HK-2 (cell line): Measurements from ENCODE around the gene CEP112.
"Not testable (repeated sequence)": the region's sequence is repeated elsewhere in the genome, so short reads cannot be mapped to it uniquely, and the experiment has no call there.

ENCODE experiments used
- DNase-seq: peaks from one replicate; pipeline ENCODE4 v3.0.0-alpha.2; 2018; ENCODE audit not compliant: unreplicated experiment

The CEP112 gene

GRCh38 chr17:65782104-65782706, 409.7 kb downstream of the CEP112 start:
- DNase-seq = not testable (repeated sequence)

DNA sequence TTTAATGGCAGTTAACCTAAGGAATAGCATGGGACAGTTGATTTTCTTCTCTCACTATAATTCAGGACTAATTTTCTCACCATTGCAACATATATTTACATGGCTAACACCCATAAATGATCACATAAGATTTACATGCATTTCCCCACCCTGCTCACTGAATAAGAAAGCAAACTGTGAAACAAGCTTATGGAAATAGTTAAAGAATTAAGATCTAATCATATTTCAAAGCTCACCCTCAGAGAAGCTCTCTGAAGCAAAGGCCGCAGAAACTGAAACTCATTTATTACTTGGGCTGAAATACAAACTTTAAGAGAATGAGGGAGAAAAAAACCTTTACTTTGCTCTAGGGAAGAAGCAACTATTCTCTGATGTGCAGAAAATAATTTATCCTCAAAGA, 411.8 kb downstream of the CEP112 start:
- no peak for DNase-seq

GRCh38 chr17:65776890-65777289, 415.0 kb downstream of the CEP112 start:
- DNase-seq = no peak

GRCh38 chr17:65774787-65775186, 417.1 kb downstream of the CEP112 start:
- DNase-seq = no peak

DNA sequence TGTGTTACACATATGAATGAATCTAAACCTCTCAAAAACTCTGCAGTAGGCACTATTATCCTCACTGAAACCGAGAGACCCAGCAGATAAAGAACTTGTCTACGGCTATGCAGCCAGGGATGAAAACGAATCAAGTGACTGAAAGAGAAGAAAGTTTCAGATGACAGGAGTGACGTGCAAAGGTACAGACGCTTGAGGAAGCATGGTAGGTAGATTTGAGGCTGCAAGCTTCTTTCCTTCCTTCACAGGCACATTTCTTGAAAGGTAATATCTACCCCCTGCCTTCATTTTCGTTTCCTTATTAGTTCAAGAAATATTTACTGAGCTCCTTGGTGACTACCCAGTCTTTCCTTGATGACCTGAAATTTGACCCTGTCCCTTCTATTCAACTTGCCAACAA, 418.9 kb downstream of the CEP112 start:
- no peak for DNase-seq

GRCh38 chr17:65771704-65772103, 420.2 kb downstream of the CEP112 start:
- DNase-seq = no peak

- DNase-seq = no peak
These were observed 428.1 kb downstream of the CEP112 start for GRCh38 chr17:65763786-65764185.

- no peak for DNase-seq
These were observed 429.0 kb downstream of the CEP112 start for GRCh38 chr17:65762973-65763372.

- DNase-seq = no peak
These were observed 432.4 kb downstream of the CEP112 start for GRCh38 chr17:65759532-65759931.

- no peak for DNase-seq
These were observed 435.2 kb downstream of the CEP112 start for GRCh38 chr17:65756760-65757159.

- DNase-seq = no peak
These were observed 436.1 kb downstream of the CEP112 start for GRCh38 chr17:65755799-65756198.

- no peak for DNase-seq
These were observed 437.3 kb downstream of the CEP112 start for GRCh38 chr17:65754630-65755029.

DNA sequence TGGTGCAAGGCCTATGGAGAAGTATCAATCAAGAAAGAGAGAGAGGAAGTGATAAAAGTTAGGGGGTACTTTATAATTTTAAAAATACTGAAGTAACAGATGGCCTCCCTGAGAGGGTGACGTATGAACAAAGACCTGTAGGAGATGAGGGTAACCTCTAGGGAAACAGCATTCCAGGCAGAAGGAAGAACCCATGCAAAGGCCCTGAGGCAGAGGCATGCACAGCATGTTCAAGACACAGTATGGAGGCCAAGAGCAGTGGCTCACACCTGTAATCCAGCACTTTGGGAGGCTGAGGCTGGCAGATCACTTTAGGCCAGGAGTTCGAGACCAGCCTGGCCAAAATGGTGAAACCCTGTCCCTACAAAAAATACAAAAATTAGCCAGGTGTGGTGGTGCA, 437.9 kb downstream of the CEP112 start:
- DNase-seq = no peak

DNA sequence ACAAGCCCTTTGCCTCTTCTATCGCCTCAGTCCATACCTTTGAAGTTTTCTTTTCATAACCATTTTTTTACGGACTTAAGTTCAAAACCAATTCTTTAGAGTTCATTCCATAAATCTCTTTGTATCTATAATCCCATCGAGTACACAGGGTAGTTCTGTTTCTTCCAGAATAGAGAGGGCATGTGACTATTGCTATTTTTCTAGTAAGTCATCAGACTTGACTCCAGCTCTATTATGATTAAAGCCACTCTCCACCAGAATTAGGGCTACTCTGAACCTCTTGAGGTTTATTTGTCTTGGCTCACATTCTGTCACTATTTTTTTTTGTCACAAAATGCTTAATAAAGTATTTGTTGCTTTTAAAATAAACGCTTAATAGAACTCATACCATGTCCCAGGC, 438.6 kb downstream of the CEP112 start:
- DNase-seq = no peak

DNA sequence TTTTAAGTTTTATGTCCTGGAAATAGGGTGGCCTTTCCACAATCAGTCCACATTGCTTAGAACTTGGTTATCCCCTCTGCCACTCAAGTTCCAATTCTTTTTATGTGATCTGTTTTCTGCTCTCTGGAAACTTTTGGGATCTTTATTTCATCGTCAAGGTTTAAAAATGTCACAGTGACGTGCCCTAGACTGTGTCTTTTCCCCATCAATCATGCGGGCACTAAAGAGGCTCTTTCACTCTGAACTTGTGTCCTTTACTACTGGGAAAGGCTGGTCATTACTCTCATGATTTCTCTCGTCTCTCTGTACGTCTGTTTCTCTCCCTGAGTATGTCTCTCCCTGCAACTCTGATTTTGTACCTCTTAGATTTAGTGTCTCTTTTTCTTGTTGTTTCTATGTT, 440.7 kb downstream of the CEP112 start:
- no peak for DNase-seq

GRCh38 chr17:65750631-65751115, 441.3 kb downstream of the CEP112 start:
- DNase-seq = peak; percentile 80

DNA sequence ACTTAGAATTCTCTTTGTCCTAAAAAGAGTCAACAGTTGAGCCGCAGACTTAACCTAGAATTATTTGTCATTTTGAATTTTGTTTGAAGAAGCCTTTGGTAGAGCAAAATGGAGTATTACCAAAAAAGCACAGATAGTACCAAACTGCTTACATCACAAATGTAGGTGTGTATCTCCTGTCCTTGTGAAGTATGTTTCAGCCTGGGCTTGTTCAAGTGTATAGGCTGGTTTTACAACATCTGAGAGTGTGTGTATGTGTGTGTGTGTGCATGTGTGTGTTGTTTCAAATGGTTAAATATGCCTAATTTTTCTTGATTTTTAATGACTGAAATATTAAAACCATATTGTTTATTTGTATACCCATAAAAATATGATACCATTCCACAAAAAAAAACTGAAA, 441.8 kb downstream of the CEP112 start:
- DNase-seq = no peak

DNA sequence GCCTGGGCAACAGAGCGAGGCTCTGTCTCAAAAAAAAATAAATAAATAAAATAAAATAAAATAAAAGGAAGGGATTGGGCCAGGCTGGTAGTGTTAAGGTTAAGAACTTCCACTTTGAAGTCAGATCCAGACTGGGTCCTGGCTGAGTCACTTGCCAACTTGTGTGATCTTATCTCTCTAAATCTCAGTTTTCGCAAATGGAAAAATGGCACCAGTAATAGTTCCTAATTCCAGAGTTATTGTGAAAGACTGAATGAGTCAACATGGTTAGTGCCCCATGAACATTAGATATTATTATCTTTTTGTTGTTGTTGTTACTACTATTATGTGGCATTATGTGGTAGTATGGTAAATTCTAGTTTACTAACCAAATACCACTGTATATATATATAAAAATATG, 442.5 kb downstream of the CEP112 start:
- no peak for DNase-seq

- DNase-seq = no peak
These were observed 446.7 kb downstream of the CEP112 start for GRCh38 chr17:65745241-65745640.

- no peak for DNase-seq
These were observed 448.7 kb downstream of the CEP112 start for GRCh38 chr17:65743308-65743655.

- DNase-seq = peak; percentile 2
These were observed 449.3 kb downstream of the CEP112 start for GRCh38 chr17:65742403-65743307.

- DNase-seq = no peak
These were observed 450.2 kb downstream of the CEP112 start for GRCh38 chr17:65741710-65742109.

- no peak for DNase-seq
These were observed 452.9 kb downstream of the CEP112 start for GRCh38 chr17:65739034-65739433.
